GM21515 (cell line): ENCODE measurements around the gene AGAP3.

Source experiments
- ATAC-seq: cut with Tn5 transposase; IDR thresholded peaks from one replicate; pipeline ENCODE4 v1.9.1; 2021; ENCODE audit not compliant: unreplicated experiment

The AGAP3 gene

GRCh38 chr7:151073990-151074389 is 12.3 kb upstream of the AGAP3 start:
- no peak for ATAC-seq

GRCh38 chr7:151074817-151075661 is 11.2 kb upstream of the AGAP3 start:
- ATAC-seq = no peak

- ATAC-seq = no peak
Measured at GRCh38 chr7:151075662-151075971, 10.7 kb upstream of the AGAP3 start.

- ATAC-seq = no peak
Measured at GRCh38 chr7:151075978-151076426, 10.3 kb upstream of the AGAP3 start.

- ATAC-seq = no peak
Measured at GRCh38 chr7:151076863-151077704, 9.2 kb upstream of the AGAP3 start.

GRCh38 chr7:151077705-151078232 is 8.5 kb upstream of the AGAP3 start:
- ATAC-seq = no peak

GRCh38 chr7:151078233-151079040 is 7.8 kb upstream of the AGAP3 start:
- no peak for ATAC-seq

GRCh38 chr7:151079199-151079910 is 6.9 kb upstream of the AGAP3 start:
- no peak for ATAC-seq

- peak; percentile 0 for ATAC-seq
Measured at GRCh38 chr7:151080067-151080521, 6.2 kb upstream of the AGAP3 start.

- peak; percentile 77 for ATAC-seq
Measured at GRCh38 chr7:151080522-151081169, 5.6 kb upstream of the AGAP3 start, which contains the start of gene FASTK. FASTK (minus strand) TSS chr7:151080809; CDS start chr7:151080766, 43 bp downstream.

- ATAC-seq = no peak
Measured at GRCh38 chr7:151081170-151082101, 4.8 kb upstream of the AGAP3 start.

GRCh38 chr7:151082141-151083070 is 3.9 kb upstream of the AGAP3 start:
- no peak for ATAC-seq

- peak; percentile 56 for ATAC-seq
Measured at GRCh38 chr7:151083071-151083823, 3.0 kb upstream of the AGAP3 start, which contains the start of gene TMUB1. TMUB1 (minus strand) TSS chr7:151083493; CDS start chr7:151082563, 930 bp downstream.

- ATAC-seq = no peak
Measured at GRCh38 chr7:151083824-151084160, 2.5 kb upstream of the AGAP3 start.

- ATAC-seq = no peak
Measured at GRCh38 chr7:151085329-151085690, 965 bp upstream of the AGAP3 start.

GRCh38 chr7:151086802-151087244 is 548 bp downstream of the AGAP3 start:
- no peak for ATAC-seq
